Stimulated activated CD8-positive, alpha-beta memory T cell treated with anti-CD3 and anti-CD28 coated beads, Interleukin-15, amount 100 ng/mL, for 48 hours (primary cell): ENCODE data around the gene SETDB2.

Source experiments
- DNase-seq, 2 donors: peaks; one replicate each; pipeline ENCODE4 v3.0.0-alpha.2; 2020; ENCODE audit warnings: low read depth in 2 of 2

The SETDB2 gene

DNA sequence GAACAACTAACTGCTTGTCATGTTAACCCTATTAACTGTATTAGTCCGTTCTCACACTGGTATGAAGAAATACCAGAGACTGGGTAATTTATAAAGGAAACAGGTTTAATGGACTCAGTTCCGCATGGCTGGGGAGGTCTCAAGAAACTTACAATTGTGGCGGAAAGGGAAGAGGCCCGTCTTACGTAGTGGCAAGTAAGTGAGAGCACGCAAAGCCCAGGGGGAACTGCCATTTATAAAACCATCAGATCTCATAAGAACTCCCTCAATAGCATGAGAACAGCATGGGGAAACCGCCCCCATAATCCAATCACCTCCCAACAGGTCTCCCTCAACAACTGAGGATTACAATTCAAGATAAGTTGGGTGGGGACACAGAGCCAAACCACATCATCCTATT lies 86.4 kb downstream of the SETDB2 start:
- DNase-seq: no peak

DNA sequence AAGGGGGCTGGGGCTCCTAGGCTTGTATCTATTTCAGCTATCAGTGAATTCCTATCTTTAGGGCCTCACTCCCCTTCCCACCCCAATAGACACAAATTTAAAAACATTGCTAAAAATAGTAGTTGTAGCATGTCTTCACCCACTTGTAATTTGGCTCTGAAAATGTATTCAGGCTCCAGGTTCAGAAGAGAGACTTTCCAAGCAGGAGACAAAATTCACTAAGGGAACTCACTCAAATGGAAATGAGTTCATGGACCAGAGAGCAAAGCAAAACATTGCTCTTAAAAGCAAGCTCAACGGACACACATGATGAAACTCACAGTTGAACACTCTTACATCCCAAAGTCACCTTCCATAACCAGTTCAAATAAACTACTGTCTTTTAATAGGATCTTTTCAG lies 88.5 kb downstream of the SETDB2 start:
- no peak for DNase-seq

DNA sequence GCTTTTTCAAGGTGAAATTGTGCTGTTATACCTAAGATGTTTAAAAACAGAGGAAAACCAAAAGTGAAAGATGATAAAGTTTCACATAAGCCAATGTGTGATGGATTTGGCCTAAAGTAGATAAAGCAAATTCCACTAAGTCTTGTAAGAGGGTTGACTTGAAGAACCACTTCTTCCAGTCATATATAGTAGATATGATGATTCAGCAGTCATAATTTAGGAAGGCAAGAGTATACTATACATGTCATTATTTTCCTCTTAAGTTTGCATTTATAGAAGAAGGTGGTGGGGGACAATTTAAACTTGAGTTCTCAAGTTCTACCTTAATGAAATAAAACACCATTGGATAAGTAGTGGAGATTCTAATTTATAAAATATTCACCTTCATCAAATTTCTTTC lies 88.9 kb downstream of the SETDB2 start:
- DNase-seq: no peak

- DNase-seq: no peak
Measured at GRCh38 chr13:49533591-49534269, 89.7 kb downstream of the SETDB2 start.

GRCh38 chr13:49536144-49536873 lies 92.2 kb downstream of the SETDB2 start:
- no peak for DNase-seq

GRCh38 chr13:49538404-49538803 lies 94.3 kb downstream of the SETDB2 start:
- no peak for DNase-seq

GRCh38 chr13:49539313-49539712 lies 95.2 kb downstream of the SETDB2 start:
- DNase-seq: no peak

- DNase-seq: no peak
Measured at GRCh38 chr13:49539746-49540145, 95.7 kb downstream of the SETDB2 start.

DNA sequence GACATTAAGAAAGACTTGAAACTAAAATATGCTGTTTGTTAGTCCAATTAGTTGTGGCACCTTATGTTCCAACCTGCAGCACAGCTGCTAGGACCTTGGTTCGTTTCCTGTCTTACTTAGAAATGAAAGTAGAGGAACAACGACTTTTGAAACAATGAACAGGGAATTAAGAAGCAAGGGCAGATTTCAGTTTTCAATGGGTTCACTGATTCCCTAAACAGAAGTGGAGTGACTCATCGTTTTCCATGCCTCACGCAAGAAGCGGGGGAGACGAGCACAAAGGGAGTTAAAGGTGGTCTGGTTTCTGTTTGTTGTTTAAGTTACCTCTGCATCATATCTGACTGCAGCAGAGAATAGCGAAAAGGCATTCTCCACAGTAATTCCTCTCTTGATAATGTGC lies 96.5 kb downstream of the SETDB2 start:
- DNase-seq: no peak

GRCh38 chr13:49543656-49544055 lies 99.6 kb downstream of the SETDB2 start:
- DNase-seq: no peak
